Medulla oblongata (tissue), 1 donor: ENCODE measurements around the gene TPPP3.
"Not testable (repeated sequence)": the region's sequence is repeated elsewhere in the genome, so short reads cannot be mapped to it uniquely, and the experiment has no call there.

Experiments
- DNase-seq: peaks from one replicate; pipeline ENCODE4 v3.0.0-alpha.2; 2015; ENCODE audit errors: extremely low spot score

TPPP3 gene

DNA sequence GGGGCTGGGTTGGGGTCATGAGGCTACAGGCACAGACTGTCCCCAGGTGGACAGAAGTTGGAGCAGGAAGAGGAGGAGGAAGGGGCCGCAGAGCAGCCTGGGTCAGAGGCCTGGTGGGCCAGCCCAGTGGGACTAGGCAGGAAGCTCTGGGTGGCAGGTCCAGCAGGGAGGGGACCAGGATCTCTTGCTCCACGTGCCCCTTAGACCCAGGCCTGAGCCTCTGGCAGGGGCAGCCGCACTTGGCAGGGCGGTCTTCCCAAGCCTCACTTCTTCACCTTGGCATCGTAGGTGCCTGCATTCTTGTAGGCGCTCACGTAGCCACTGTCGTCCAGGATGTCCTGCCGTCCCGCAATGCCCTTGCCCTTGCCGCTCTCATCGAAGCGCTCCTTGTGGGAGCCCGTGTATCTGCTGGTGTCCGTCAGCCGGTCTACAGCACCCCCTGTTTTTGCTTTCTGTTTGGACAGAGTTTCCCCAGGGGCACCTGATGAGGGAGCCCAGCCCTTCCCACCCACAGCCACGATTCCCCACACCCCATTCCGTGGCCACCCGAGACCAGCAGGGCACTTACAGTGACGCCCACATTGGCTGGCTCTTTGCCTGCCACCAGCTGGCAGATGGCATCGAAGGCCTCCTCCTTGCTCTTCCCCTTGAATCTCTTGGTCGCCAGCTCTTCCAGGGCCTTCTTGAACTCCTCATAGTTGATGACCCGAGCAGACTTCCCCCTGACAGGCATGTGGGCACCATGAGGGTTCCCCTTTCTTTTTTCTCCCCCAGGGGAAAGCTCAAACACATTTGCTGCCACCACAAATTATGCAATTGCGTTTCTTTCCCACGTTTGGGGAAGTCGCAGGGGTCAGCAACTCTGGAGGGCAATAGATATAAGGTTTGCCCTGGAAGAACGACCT is 3.1 kb downstream of the TPPP3 start:
- peak; percentile 89 for DNase-seq

DNA sequence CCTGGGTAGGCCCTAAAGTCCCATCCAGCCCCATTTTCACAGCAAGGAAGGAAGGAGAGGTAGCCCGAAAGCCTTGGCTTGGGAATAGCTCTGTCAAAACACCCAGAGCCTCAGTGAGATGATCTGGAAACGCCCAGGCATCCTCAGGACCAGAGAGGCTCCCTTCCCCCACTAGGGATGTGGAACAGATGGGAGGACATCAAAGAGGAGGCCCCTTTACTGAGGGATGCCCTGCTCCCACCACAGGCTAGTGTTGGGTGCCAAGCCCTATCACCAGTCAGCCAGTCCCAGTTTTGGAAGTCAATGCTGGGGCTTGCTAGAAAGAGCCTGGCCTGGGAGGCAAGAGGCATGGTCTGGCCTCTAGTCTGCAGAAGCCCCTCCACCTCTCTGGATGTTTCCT is 4.7 kb downstream of the TPPP3 start:
- no peak for DNase-seq

DNA sequence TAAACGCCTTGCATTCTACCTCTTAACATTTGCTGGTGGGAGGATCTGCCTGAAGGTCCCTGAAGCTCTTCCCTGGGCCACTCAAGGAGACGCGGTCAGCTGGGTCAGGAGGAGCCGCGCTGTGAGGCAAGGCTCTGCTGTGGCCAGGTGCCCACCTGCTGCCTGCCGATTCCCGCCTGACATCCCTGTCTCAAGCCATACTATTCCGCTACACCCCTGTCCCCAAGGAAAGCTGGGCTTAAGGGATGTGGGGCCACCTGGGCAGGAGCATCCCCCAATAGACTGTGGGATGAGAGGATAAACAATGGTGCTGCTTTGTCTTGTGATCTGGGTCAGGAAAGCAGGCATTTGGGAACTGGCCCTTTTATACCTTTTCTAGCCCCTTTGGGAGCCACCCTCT is 5.1 kb downstream of the TPPP3 start:
- DNase-seq = no peak

DNA sequence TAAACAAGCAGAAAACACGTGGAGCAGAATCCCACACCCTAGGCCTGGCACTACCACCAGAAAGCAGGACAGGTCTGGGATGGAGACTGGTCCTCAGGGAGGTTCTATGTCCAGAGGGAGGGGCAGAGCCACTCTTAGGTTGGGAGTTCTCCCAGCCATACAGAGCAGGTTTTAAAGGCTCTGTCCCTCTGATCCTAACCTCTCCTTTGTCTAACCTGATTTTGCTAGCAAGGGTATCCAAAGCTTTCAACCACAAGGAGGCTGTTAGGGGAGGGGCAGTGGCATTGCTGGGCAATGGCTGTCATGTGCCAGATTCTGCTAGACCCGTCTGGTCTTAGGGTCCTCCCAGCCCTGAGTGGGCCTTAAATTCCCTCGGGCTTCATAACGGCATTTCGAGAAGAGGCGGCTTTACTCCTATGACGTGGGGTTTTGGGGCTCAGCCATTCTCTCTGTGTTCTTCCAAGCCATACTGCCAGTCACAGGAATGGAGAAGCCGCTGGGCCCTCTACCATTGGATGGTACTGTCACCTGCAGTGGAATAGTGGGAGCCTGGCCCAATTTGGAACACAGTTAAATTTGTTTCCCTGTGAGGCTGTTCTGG is 5.7 kb downstream of the TPPP3 start:
- no peak for DNase-seq

DNA sequence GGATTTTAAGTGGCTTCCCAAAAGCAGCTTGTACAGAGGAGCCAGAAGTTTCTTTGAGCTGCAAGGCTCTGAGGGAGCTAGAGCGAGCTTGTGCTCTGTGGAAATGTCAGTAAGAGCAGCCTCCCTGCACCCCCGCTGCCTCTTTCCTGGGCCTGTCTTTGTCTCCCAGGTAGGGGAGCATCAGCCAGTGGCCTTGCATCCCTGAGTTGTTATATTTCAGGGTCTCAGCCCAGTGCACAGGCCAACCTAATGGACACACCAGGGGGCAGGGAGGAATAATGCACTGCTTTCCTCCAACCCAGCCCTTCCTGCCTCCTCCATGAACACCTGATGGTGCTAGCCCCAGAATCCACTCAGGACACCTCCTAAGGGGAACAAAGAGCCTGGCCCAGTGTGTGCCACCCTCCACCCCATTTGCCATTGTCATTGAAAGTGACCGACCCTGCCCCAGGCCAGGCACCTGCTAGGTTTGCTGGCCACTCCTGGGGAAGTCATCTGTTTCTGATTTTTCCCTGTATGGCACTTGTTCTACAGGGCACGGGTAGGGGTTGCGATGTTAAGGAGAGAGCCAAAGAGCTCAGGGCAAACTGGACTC is 6.3 kb downstream of the TPPP3 start:
- no peak for DNase-seq

DNA sequence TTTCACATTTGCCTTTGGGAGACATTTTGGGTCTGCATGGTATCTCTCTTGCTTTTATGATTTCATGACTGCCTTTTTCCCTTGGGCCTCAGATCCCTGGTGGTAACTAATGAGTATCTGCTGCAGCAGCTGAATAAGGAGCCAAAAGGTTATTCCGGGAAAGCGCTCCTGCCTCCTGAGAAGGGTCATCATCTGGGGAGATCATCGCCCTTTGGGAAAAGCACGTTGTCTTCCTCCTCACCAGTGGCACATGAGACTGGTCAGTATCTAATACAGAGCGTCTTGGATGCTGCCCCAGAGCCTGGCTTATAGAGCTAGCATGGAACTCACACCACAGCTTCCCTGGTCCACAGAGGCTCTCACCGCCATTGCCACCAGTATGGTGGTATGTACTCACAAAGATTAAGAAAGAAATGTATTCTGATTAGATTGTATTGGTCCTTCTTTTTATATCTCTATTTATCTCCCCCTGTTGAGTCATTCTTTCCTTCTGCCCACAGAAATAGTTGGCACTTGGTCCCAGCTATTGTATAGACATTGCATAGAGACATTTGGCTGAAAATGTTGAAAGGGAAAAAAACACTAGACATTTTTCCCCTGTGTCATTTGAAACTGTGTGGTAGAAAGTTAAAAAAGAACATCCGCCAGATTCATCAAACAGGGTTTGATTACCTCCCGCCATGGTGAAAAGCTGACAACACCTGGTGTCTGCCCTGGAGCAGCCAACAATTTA is 8.4 kb downstream of the TPPP3 start:
- no peak for DNase-seq

DNA sequence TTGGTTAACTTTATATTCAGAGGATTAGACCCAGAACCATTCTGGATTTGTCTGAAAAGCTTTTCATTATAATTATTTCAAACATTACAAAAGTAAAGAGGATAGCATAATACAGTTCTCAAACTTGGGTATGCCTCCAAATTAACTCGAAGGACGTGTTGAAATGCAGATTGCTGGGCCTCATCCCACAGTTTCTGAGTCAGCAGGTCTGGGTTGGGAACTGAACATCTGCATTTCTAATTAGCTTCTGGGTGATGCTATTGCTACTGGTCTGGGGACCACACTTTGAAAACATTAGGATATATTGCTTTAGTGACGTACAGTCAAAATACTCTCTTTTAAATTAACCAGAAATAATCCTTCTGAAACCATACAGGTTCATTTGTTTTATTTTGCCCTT is 10.0 kb downstream of the TPPP3 start:
- DNase-seq = no peak

DNA sequence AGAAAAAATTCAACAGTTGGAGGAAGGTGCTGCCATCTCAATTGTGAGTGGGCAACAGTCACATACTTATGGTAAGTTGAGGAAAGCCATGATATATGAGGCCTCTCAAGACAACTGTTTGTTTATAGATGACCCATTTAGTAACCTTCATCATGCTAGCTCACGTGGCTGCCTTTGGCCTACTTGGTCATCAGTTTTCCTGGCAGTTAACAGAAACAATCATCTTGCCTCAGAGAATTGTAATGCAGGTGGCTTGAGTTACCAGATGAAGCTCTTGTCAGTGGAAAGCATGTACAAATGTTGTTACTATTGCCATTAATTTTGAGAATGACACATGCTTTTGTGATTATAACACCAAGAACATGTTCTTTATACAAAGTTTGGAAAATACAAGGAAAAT is 14.7 kb downstream of the TPPP3 start:
- no peak for DNase-seq

DNA sequence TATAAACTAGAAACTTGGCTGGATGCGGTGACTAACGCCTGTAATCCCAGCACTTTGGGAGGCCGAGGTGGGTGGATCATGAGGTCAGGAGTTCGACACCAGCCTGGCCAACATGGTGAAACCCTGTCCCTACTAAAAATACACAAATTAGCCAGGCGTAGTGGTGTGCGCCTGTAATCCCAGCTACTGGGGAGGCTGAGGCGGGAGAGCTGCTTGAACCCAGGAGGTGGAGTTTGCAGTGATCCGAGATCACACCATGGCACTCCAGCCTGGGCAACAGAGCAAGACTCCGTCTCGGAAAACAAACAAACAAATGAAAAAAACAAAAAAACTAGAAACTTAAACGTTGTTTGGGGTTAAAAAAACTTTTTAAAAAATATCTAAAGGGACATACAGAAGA is 17.3 kb downstream of the TPPP3 start:
- DNase-seq = not testable (repeated sequence)

DNA sequence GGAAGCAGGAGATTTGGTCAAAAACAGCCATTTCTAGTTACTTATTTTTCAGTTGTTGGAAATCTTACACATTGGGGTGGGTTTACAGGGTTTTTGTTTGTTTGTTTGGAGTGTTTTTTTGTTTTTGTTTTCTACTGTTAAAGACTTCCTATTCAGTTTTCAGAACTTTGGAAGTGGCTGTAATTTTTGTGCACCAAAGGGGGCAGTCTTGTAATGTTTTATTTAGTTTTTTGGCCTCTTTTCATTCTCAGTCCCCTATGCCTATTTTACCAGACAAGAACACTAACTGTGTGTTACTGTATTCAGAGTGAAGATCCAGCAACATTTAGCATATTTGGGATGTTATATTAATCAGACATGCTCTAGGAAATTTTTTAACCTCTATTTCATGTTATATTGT is 20.6 kb downstream of the TPPP3 start:
- peak; percentile 76 for DNase-seq

DNA sequence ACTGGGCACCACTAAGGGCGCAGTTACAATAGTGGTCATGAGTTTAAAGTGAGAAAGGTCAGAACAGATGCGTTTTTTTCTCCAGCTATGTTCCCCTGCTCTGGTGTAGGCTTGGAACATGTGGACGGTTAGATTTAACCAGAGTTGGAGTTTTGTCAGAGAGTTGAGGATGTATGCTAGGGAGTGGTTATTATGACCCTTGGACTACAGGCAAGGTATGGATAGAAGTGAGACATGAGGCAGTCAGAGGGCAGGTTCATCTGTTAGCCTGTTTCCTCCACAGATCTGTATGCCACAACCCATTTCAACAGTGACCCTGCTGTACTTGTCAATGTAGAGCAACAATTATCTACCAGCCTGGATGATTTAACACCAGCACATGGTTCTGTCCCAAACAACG is 22.6 kb downstream of the TPPP3 start:
- DNase-seq = no peak

DNA sequence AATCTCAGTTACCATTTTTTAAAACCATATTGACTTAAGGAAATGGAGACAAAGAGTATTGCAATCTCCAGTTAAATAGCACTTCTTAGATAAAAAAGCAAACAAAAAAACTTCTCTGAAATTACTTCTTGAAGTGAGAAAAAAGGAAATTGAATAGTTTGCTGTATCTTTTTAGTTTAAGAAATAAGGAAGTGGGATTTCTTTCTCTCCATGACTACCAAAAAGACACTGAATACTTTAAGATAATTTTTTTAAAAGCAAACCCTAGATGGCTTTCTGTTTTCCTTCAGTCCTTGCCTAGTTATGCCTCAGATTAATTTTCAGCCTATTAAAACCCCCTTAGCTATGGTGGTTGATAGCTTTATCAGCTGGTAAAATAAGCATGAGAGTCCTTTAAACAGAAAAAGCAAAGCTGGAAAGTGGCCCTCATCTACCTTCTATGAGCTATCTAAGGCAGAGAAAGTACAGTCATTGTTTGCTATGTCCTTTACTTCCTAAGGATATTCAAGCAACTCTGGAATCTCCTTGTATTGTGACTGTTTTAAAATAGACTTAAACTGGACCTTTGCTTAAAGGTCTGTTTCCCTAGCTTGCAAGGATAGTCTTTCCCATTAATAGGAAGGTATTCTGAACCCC is 28.6 kb downstream of the TPPP3 start:
- DNase-seq = peak; percentile 23

DNA sequence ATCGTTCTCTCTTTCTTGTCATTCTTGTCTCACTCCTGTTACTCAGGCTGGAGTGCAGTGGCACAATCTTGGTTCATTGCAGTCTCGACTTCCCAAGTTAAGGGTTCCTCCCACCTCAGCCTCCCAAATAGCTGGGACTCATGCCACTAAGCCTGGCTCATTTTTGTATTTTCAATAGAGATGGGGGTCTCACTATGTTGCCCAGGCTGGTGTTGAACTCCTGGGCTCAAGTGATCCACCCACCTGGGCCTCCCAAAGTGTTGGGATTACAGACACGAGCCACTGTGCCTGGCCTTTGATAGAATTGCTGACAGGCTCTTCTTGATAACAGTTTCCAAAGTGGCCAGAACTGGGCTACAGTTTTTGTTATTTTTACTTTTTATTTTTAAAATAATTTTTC is 32.3 kb downstream of the TPPP3 start:
- no peak for DNase-seq

DNA sequence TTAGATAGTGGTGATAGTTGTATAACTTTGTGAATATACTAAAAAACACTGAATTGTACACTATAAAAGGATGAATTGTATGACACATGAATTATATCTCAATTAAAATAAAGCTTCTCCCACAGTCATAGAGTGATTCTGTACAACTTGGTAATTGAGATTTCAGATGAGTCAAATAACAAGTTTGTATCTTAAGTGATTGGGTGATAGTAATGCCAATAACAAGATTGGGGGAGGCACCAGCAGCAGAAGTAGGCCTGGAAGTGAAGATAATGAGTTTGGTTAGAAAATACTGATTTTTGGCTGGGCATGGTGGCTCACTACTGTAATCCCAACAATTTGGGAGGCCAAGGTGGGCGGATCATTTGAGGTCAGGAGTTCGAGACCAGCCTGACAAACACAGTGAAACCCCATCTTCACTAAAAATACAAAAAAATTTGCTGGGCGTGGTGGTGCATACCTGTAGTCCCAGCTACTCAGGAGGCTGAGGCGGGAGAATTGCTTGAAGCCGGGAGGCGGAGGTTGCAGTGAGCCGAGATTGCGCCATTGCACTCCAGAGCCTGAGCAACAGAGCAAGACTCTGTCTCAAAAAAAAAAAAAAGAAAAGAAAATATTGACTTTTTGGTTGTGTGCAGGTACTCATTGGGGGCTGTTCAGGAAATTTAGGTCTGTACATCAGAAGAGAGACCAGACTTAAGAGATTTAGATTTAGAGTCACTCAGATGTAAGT is 33.6 kb downstream of the TPPP3 start:
- DNase-seq = not testable (repeated sequence)

DNA sequence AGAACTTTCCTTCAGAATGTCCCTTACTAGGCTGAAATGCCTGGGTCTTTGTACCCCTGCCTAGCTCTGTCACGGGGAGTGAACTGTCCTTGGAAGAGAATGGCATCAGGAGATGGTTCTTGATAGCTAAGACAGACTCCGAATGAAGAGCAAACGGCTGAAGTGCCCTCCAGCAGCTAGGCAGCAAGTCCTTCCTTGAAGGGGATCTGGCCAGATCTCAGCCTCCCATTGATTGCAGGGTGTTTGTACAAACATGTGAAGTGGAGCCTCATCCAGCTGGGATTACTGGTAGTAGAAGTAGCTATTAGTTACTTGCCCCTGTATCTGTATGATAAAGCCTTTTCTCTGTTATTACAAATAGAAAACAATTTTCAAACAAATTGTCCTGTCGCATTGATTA is 35.7 kb downstream of the TPPP3 start:
- no peak for DNase-seq

DNA sequence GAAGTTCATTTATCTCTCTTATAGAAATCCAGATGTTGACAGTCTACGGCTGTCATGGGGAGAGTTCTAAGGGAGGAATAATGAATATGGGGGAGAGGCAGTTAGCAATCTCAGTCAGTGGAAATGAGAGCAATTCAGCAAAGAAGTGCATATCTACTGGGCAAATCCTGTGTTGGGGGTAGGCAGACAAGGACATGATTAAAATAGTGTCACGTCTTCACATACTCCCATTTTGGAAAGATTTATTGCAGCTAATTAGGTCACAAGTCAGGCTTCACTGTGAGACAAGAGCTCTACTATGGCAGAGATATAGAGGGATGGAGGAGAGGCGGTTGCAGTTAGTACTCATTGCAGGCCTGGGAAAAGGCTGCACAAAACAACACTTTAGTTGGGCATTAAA is 36.9 kb downstream of the TPPP3 start:
- DNase-seq = peak; percentile 25

DNA sequence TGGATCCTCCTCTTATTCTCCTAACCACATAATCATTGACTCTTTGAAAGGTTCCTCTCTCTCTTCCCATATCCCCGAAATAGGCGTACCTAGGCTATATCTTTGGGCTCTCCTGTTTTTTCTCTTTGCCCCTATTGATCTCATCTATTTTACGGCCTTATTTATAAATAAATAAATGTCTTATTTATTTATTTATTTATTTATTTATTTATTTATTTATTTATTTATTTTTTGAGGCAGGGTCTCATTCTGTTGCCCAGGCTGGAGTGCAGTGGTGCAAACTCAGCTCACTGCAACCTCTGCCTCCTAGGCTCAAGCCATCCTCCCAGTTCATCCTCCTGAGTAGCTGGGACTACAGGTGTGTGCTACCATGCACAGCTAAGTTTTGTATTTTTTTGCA is 40.8 kb downstream of the TPPP3 start:
- not testable (repeated sequence) for DNase-seq

DNA sequence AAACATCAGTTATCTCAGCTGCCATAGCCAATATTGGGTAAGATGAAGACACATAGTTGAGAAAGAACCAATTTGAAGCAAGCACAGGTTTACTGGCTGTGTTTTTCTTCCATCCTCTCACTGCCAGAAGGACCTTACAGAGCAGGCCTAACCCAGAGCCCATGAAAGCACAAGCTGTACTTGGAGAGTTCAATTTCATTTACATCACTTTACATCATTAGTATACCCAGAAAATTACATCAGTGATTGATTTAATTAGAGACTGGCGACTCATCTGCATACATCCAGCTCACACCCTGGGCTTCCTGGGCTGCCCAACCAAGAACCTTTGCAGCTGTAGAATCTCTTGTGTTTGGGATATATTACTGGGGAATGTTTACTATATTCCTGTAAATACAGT is 43.0 kb downstream of the TPPP3 start:
- no peak for DNase-seq

DNA sequence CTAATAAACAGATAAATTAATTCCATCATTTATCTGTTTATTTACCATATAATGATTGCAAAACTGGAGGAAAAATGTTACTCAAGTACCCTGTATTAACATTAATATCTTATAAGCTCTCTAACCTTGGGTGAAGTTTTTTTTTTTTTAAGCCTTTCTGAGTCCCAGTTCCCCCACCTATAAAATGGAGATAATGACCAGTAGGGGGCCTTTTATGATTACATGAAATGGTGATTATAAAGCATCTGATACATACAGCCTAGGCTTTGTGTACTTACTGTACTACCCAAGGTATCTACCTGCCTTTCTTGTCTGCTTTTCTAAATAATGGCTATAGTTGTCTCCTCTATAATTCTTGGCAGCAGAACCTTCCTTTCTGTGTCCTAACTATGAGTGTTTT is 44.1 kb downstream of the TPPP3 start:
- DNase-seq = peak; percentile 32

DNA sequence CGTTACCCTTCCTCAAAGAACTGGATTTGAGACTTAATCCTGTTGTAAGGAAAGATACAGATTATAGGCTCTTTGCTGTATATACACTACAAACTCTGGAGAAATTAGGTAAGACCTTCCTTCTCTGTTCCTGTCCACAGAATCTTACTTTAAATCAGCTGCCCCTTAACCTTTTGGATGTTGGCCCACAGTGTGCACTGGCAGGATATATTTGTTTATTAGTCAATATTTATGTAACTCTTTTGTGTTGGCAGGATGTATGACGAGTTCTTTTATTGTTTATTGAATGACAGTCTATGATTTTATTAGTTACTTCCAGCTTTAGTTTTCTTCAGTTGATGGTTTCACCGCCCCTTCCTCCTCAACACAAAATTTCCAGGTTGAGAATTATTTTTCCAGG is 47.0 kb downstream of the TPPP3 start:
- no peak for DNase-seq

DNA sequence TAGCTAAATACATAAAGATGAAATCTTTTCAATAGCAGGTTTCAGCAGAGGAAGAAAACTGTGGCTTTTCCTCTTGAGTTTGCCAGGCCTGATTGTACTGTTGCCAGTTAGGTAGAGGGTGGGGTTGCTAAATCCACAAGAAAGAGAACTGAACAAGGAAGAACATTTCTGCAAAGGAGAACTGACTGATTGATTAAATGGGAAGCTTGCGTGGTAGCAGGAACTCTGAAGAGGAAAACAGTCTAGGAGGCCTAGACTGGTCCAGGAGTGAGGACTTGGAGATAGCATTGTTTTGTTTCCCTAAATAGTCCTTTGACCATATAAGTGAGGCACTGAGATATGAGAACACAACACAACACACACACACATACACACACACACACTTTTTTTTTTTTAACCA is 47.9 kb downstream of the TPPP3 start:
- no peak for DNase-seq
